Stimulated activated CD4-positive, alpha-beta T cell treated with anti-CD3 and anti-CD28 coated beads, Interleukin-15, amount 100 ng/mL, for 48 hours (primary cell): ENCODE results near the gene COL9A1.

Experiments used
- DNase-seq, 2 donors: peaks; one replicate each; pipeline ENCODE4 v3.0.0-alpha.2; 2020; ENCODE audit warnings: low read depth in 2 of 2

COL9A1 gene

GRCh38 chr6:70286905-70287304 lies 16.0 kb downstream of the COL9A1 start:
- DNase-seq = no peak

GRCh38 chr6:70285201-70285600 lies 17.7 kb downstream of the COL9A1 start:
- no peak for DNase-seq

- DNase-seq = no peak
Observed at GRCh38 chr6:70282919-70283461, 19.9 kb downstream of the COL9A1 start.

- no peak for DNase-seq
Observed at GRCh38 chr6:70282312-70282918, 20.5 kb downstream of the COL9A1 start.

- DNase-seq = no peak
Observed at GRCh38 chr6:70281923-70282311, 21.0 kb downstream of the COL9A1 start.

GRCh38 chr6:70280400-70280853 lies 22.5 kb downstream of the COL9A1 start:
- no peak for DNase-seq

- no peak for DNase-seq
Observed at GRCh38 chr6:70277470-70277869, 25.4 kb downstream of the COL9A1 start.

GRCh38 chr6:70274338-70274737 lies 28.5 kb downstream of the COL9A1 start:
- no peak for DNase-seq

- no peak for DNase-seq
Observed at GRCh38 chr6:70272071-70272470, 30.8 kb downstream of the COL9A1 start.

- no peak for DNase-seq
Observed at GRCh38 chr6:70270287-70271005, 32.4 kb downstream of the COL9A1 start.

GRCh38 chr6:70266142-70266541 lies 36.7 kb downstream of the COL9A1 start:
- no peak for DNase-seq

GRCh38 chr6:70264306-70264705 lies 38.6 kb downstream of the COL9A1 start:
- no peak for DNase-seq

GRCh38 chr6:70258483-70258882 lies 44.4 kb downstream of the COL9A1 start:
- DNase-seq = no peak

- no peak for DNase-seq
Observed at GRCh38 chr6:70257768-70258273, 45.1 kb downstream of the COL9A1 start.

- DNase-seq = no peak
Observed at GRCh38 chr6:70254784-70255183, 48.1 kb downstream of the COL9A1 start.

GRCh38 chr6:70253923-70254322 lies 49.0 kb downstream of the COL9A1 start:
- no peak for DNase-seq

- no peak for DNase-seq
Observed at GRCh38 chr6:70252604-70253003, 50.3 kb downstream of the COL9A1 start.

- DNase-seq = no peak
Observed at GRCh38 chr6:70246118-70246517, 56.8 kb downstream of the COL9A1 start.

GRCh38 chr6:70241991-70242420 lies 60.9 kb downstream of the COL9A1 start:
- DNase-seq = no peak

- DNase-seq = no peak
Observed at GRCh38 chr6:70241031-70241430, 61.9 kb downstream of the COL9A1 start.

GRCh38 chr6:70236343-70236742 lies 66.5 kb downstream of the COL9A1 start:
- no peak for DNase-seq

GRCh38 chr6:70234561-70235236 lies 68.2 kb downstream of the COL9A1 start:
- no peak for DNase-seq
